ENCODE measurements around the gene OTOP2. TPM values are rescaled to one million over a fixed set of nuclear protein-coding genes. Genes with fewer than 3 reads are reported as not detected.

OTOP2 gene
- total and polyA plus RNA-seq, 5 donors from 2014 or later: not detected

GRCh38 chr17:74954115-74954514 lies 30.0 kb downstream of the OTOP2 start:
- DNase-seq: no peak
- no peaks in the 10 kb centered on the region for H3K4me1 Mint-ChIP-seq
- H3K27ac ChIP-seq (ENCODE audit: insufficient read depth, low read length, poor library complexity, severe bottlenecking): no peak overlapping the region
- H3K4me1 ChIP-seq (ENCODE audit: control insufficient read depth, insufficient read depth, low read length, poor library complexity, severe bottlenecking): no peaks in the 10 kb centered on the region
- ATAC-seq (ENCODE audit: low read depth in 2 of 2): no peak
- no peaks in the 10 kb centered on the region for H3K9me3 ChIP-seq (ENCODE audit: control insufficient read depth in 2 of 2, low read length in 2 of 2)
- H3K9me3 Mint-ChIP-seq: peaks cover 0 to 2% (median 0%) of the 10 kb centered on the region in 7 donors
- no peaks in the 10 kb centered on the region for H3K36me3 ChIP-seq (ENCODE audit: control insufficient read depth, insufficient read depth, low read length)
- no peak overlapping the region for H3K27ac Mint-ChIP-seq
- no peak overlapping the region for H3K4me3 Mint-ChIP-seq
- no peak overlapping the region for H3K4me3 ChIP-seq (ENCODE audit: low read depth, low read length)
- peaks cover 8% of the 10 kb centered on the region for H3K27me3 Mint-ChIP-seq
- H3K36me3 Mint-ChIP-seq: no peaks in the 10 kb centered on the region
- H3K27me3 ChIP-seq (ENCODE audit: control insufficient read depth, insufficient read depth, low read length): no peaks in the 10 kb centered on the region

- H3K4me3 Mint-ChIP-seq: no peak overlapping the region
- no peaks in the 10 kb centered on the region for H3K36me3 ChIP-seq (ENCODE audit: control insufficient read depth, insufficient read depth, low read length)
- H3K36me3 Mint-ChIP-seq: no peaks in the 10 kb centered on the region
These were observed 30.8 kb downstream of the OTOP2 start for GRCh38 chr17:74954665-74955421.

GRCh38 chr17:74956093-74956492 lies 32.0 kb downstream of the OTOP2 start:
- no peak overlapping the region for H3K4me3 Mint-ChIP-seq
- peaks cover 8% of the 10 kb centered on the region for H3K27me3 Mint-ChIP-seq
- H3K27ac Mint-ChIP-seq: peak overlapping the region in 1 of 3 donors; percentile 59
- H3K9me3 ChIP-seq (ENCODE audit: control insufficient read depth in 2 of 2, low read length in 2 of 2): no peaks in the 10 kb centered on the region
- peaks cover 0 to 2% (median 0%) of the 10 kb centered on the region in 7 donors for H3K9me3 Mint-ChIP-seq
- H3K36me3 ChIP-seq (ENCODE audit: control insufficient read depth, insufficient read depth, low read length): no peaks in the 10 kb centered on the region
- H3K27ac ChIP-seq (ENCODE audit: insufficient read depth, low read length, poor library complexity, severe bottlenecking): no peak overlapping the region
- H3K4me3 ChIP-seq (ENCODE audit: low read depth, low read length): no peak overlapping the region
- H3K27me3 ChIP-seq (ENCODE audit: control insufficient read depth, insufficient read depth, low read length): no peaks in the 10 kb centered on the region
- H3K36me3 Mint-ChIP-seq: no peaks in the 10 kb centered on the region
- DNase-seq (no peak), ATAC-seq (ENCODE audit: low read depth in 2 of 2) (no peak)
- no peaks in the 10 kb centered on the region for H3K4me1 ChIP-seq (ENCODE audit: control insufficient read depth, insufficient read depth, low read length, poor library complexity, severe bottlenecking)
- peaks cover 0 to 3% (median 0%) of the 10 kb centered on the region in 4 donors for H3K4me1 Mint-ChIP-seq

More at GRCh38 chr17:74954665-74955421, 30.8 kb downstream of the OTOP2 start:
- no peaks in the 10 kb centered on the region for H3K27me3 ChIP-seq (ENCODE audit: control insufficient read depth, insufficient read depth, low read length)
- H3K4me1 ChIP-seq (ENCODE audit: control insufficient read depth, insufficient read depth, low read length, poor library complexity, severe bottlenecking): no peaks in the 10 kb centered on the region
- no peaks in the 10 kb centered on the region for H3K4me1 Mint-ChIP-seq
- peaks cover 0 to 2% (median 0%) of the 10 kb centered on the region in 7 donors for H3K9me3 Mint-ChIP-seq
- no peak for ATAC-seq (ENCODE audit: low read depth in 2 of 2)
- no peak overlapping the region for H3K27ac ChIP-seq (ENCODE audit: insufficient read depth, low read length, poor library complexity, severe bottlenecking)
- no peak overlapping the region for H3K27ac Mint-ChIP-seq
- no peak overlapping the region for H3K4me3 ChIP-seq (ENCODE audit: low read depth, low read length)
- peaks cover 8% of the 10 kb centered on the region for H3K27me3 Mint-ChIP-seq
- no peak for DNase-seq
- H3K9me3 ChIP-seq (ENCODE audit: control insufficient read depth in 2 of 2, low read length in 2 of 2): no peaks in the 10 kb centered on the region

GRCh38 chr17:74957935-74958740 lies 34.1 kb downstream of the OTOP2 start:
- DNase-seq (peak; percentile 61 to 71 (median 63)), ATAC-seq (ENCODE audit: low read depth in 2 of 2) (peak; percentile 41 to 55)
- Mint-ChIP-seq H3K4me3 (no peak overlapping the region), H3K36me3 (no peaks in the 10 kb centered on the region), H3K4me1 (peaks cover 0 to 6% (median 3%) of the 10 kb centered on the region in 4 donors), H3K27ac (peak overlapping the region in 1 of 3 donors; percentile 63), H3K27me3 (peaks cover 8% of the 10 kb centered on the region), H3K9me3 (peaks cover 0 to 2% (median 0%) of the 10 kb centered on the region in 7 donors)
- H3K36me3 ChIP-seq (ENCODE audit: control insufficient read depth, insufficient read depth, low read length): no peaks in the 10 kb centered on the region
- no peaks in the 10 kb centered on the region for H3K9me3 ChIP-seq (ENCODE audit: control insufficient read depth in 2 of 2, low read length in 2 of 2)
- no peak overlapping the region for H3K4me3 ChIP-seq (ENCODE audit: low read depth, low read length)
- H3K27me3 ChIP-seq (ENCODE audit: control insufficient read depth, insufficient read depth, low read length): no peaks in the 10 kb centered on the region
- H3K4me1 ChIP-seq (ENCODE audit: control insufficient read depth, insufficient read depth, low read length, poor library complexity, severe bottlenecking): peaks cover 5% of the 10 kb centered on the region
- H3K27ac ChIP-seq (ENCODE audit: insufficient read depth, low read length, poor library complexity, severe bottlenecking): no peak overlapping the region

- H3K4me1 Mint-ChIP-seq: peaks cover 0 to 6% (median 3%) of the 10 kb centered on the region in 4 donors
These were observed 35.9 kb downstream of the OTOP2 start for GRCh38 chr17:74959826-74960515.

GRCh38 chr17:74960570-74961342 lies 36.7 kb downstream of the OTOP2 start:
- no peak overlapping the region for H3K27ac ChIP-seq (ENCODE audit: insufficient read depth, low read length, poor library complexity, severe bottlenecking)
- ATAC-seq (ENCODE audit: low read depth in 2 of 2) (peak in 1 of 2 donors; percentile 48), DNase-seq (peak in 2 of 3 donors; percentile 28 to 62)
- peaks cover 5% of the 10 kb centered on the region for H3K4me1 ChIP-seq (ENCODE audit: control insufficient read depth, insufficient read depth, low read length, poor library complexity, severe bottlenecking)
- peaks cover 0 to 8% (median 3%) of the 10 kb centered on the region in 4 donors for H3K4me1 Mint-ChIP-seq
- no peak overlapping the region for H3K4me3 Mint-ChIP-seq
- H3K27me3 Mint-ChIP-seq: no peaks in the 10 kb centered on the region
- H3K36me3 Mint-ChIP-seq: no peaks in the 10 kb centered on the region
- no peaks in the 10 kb centered on the region for H3K27me3 ChIP-seq (ENCODE audit: control insufficient read depth, insufficient read depth, low read length)
- H3K27ac Mint-ChIP-seq: no peak overlapping the region
- H3K4me3 ChIP-seq (ENCODE audit: low read depth, low read length): no peak overlapping the region
- no peaks in the 10 kb centered on the region for H3K36me3 ChIP-seq (ENCODE audit: control insufficient read depth, insufficient read depth, low read length)
- H3K9me3 Mint-ChIP-seq: no peaks in the 10 kb centered on the region
- no peaks in the 10 kb centered on the region for H3K9me3 ChIP-seq (ENCODE audit: control insufficient read depth in 2 of 2, low read length in 2 of 2)

More at GRCh38 chr17:74959826-74960515, 35.9 kb downstream of the OTOP2 start:
- H3K4me3 Mint-ChIP-seq: no peak overlapping the region
- ATAC-seq (ENCODE audit: low read depth in 2 of 2): no peak
- no peaks in the 10 kb centered on the region for H3K36me3 Mint-ChIP-seq
- H3K9me3 Mint-ChIP-seq: no peaks in the 10 kb centered on the region
- H3K4me1 ChIP-seq (ENCODE audit: control insufficient read depth, insufficient read depth, low read length, poor library complexity, severe bottlenecking): peaks cover 5% of the 10 kb centered on the region
- no peak overlapping the region for H3K27ac ChIP-seq (ENCODE audit: insufficient read depth, low read length, poor library complexity, severe bottlenecking)
- no peak overlapping the region for H3K27ac Mint-ChIP-seq
- H3K9me3 ChIP-seq (ENCODE audit: control insufficient read depth in 2 of 2, low read length in 2 of 2): no peaks in the 10 kb centered on the region
- H3K36me3 ChIP-seq (ENCODE audit: control insufficient read depth, insufficient read depth, low read length): no peaks in the 10 kb centered on the region
- H3K27me3 ChIP-seq (ENCODE audit: control insufficient read depth, insufficient read depth, low read length): no peaks in the 10 kb centered on the region
- H3K27me3 Mint-ChIP-seq: peaks cover 4% of the 10 kb centered on the region
- no peak overlapping the region for H3K4me3 ChIP-seq (ENCODE audit: low read depth, low read length)
- DNase-seq: no peak

Measured in CD4-positive, CD25-positive, alpha-beta regulatory T cell (primary cell).